ENCODE results near the gene YWHAH. TPM values are rescaled to one million over a fixed set of nuclear protein-coding genes. Genes with fewer than 3 reads are reported as not detected.

YWHAH gene
- polyA plus RNA-seq, 1 experiment, result 118 TPM

GRCh38 chr22:31942091-31942490, 2.2 kb upstream of the YWHAH start:
- POLR2A ChIA-PET, result no interaction called here
- CTCF ChIA-PET, result interaction anchor here (1.3 kb wide), 1 partner anchor 276 kb away, joined by 3 read pairs; no protein-coding TSS in a partner anchor

GRCh38 chr22:31943206-31943977, 943 bp upstream of the YWHAH start:
- H3K27me3 ChIP-seq (ENCODE audit: control insufficient read depth, insufficient read depth, low read length), result peaks cover 3% of the 10 kb centered on the region
- peak overlapping the region; percentile 52 for H3K27ac ChIP-seq (ENCODE audit: low read depth, low read length)
- no peaks in the 10 kb centered on the region for H3K9me3 ChIP-seq (ENCODE audit: control insufficient read depth, insufficient read depth, low read length)
- no peak for TF ChIP-seq CTCF (IDR thresholded peaks at IDR 0.05; ENCODE audit: low read depth, low read length)
- H3K4me3 ChIP-seq (ENCODE audit: low read depth, low read length), result peak overlapping the region; percentile 71
- ChIA-PET CTCF (no interaction called here), POLR2A (no interaction called here)
- DNase-seq (ENCODE audit: low read depth, low spot score), result no peak

More at GRCh38 chr22:31942091-31942490, 2.2 kb upstream of the YWHAH start:
- Histone ChIP-seq H3K9me3 (ENCODE audit: control insufficient read depth, insufficient read depth, low read length) (no peaks in the 10 kb centered on the region), H3K4me3 (ENCODE audit: low read depth, low read length) (no peak overlapping the region), H3K27ac (ENCODE audit: low read depth, low read length) (no peak overlapping the region), H3K27me3 (ENCODE audit: control insufficient read depth, insufficient read depth, low read length) (peaks cover 8% of the 10 kb centered on the region)
- no peak for TF ChIP-seq CTCF (IDR thresholded peaks at IDR 0.05; ENCODE audit: low read depth, low read length)
- no peak for DNase-seq (ENCODE audit: low read depth, low spot score)

GRCh38 chr22:31944700-31945442, 536 bp downstream of the YWHAH start:
- no peaks in the 10 kb centered on the region for H3K9me3 ChIP-seq (ENCODE audit: control insufficient read depth, insufficient read depth, low read length)
- no peak for TF ChIP-seq CTCF (IDR thresholded peaks at IDR 0.05; ENCODE audit: low read depth, low read length)
- peak overlapping the region; percentile 31 for H3K27ac ChIP-seq (ENCODE audit: low read depth, low read length)
- H3K27me3 ChIP-seq (ENCODE audit: control insufficient read depth, insufficient read depth, low read length), result no peaks in the 10 kb centered on the region
- CTCF ChIA-PET, result no interaction called here
- DNase-seq (ENCODE audit: low read depth, low spot score), result no peak
- peak overlapping the region; percentile 79 for H3K4me3 ChIP-seq (ENCODE audit: low read depth, low read length)
- POLR2A ChIA-PET, result no interaction called here

GRCh38 chr22:31945443-31945855, 1.1 kb downstream of the YWHAH start:
- H3K9me3 ChIP-seq (ENCODE audit: control insufficient read depth, insufficient read depth, low read length), result no peaks in the 10 kb centered on the region
- ChIA-PET CTCF (no interaction called here), POLR2A (no interaction called here)
- no peak for TF ChIP-seq CTCF (IDR thresholded peaks at IDR 0.05; ENCODE audit: low read depth, low read length)
- no peak overlapping the region for H3K27ac ChIP-seq (ENCODE audit: low read depth, low read length)
- DNase-seq (ENCODE audit: low read depth, low spot score), result no peak
- no peaks in the 10 kb centered on the region for H3K27me3 ChIP-seq (ENCODE audit: control insufficient read depth, insufficient read depth, low read length)
- peak overlapping the region; percentile 79 for H3K4me3 ChIP-seq (ENCODE audit: low read depth, low read length)

Measured in AG04450 (cell line).